ENCODE measurements around the gene FGD1.

FGD1 gene

GRCh38 chrX:54473993-54474859, 21.8 kb downstream of the FGD1 start:
- no peak for DNase-seq (ENCODE audit: low read depth in 2 of 2)

GRCh38 chrX:54470054-54470760, 25.8 kb downstream of the FGD1 start:
- DNase-seq (ENCODE audit: low read depth in 2 of 2) = no peak

GRCh38 chrX:54452920-54453319, 43.1 kb downstream of the FGD1 start:
- no peak for DNase-seq (ENCODE audit: low read depth in 2 of 2)

- DNase-seq (ENCODE audit: low read depth in 2 of 2) = no peak
Observed at GRCh38 chrX:54449929-54450328, 46.1 kb downstream of the FGD1 start.

GRCh38 chrX:54447461-54447860, 48.6 kb downstream of the FGD1 start:
- no peak for DNase-seq (ENCODE audit: low read depth in 2 of 2)

GRCh38 chrX:54446084-54446483, 50.0 kb downstream of the FGD1 start:
- no peak for DNase-seq (ENCODE audit: low read depth in 2 of 2)

- no peak for DNase-seq (ENCODE audit: low read depth in 2 of 2)
Observed at GRCh38 chrX:54444752-54445151, 51.3 kb downstream of the FGD1 start.

- no peak for DNase-seq (ENCODE audit: low read depth in 2 of 2)
Observed at GRCh38 chrX:54442790-54443189, 53.2 kb downstream of the FGD1 start.

- peak; percentile 44 to 60 for DNase-seq (ENCODE audit: low read depth in 2 of 2)
Observed at GRCh38 chrX:54439960-54440871, 55.8 kb downstream of the FGD1 start, which contains the start of gene TSR2. Gene TSR2, plus strand, starts transcription at chrX:54440404. Its CDS starts 18 bp downstream, at chrX:54440422.

- no peak for DNase-seq (ENCODE audit: low read depth in 2 of 2)
Observed at GRCh38 chrX:54435121-54435520, 60.9 kb downstream of the FGD1 start.

GRCh38 chrX:54430519-54430918, 65.5 kb downstream of the FGD1 start:
- DNase-seq (ENCODE audit: low read depth in 2 of 2) = no peak

GRCh38 chrX:54427837-54428424, 68.1 kb downstream of the FGD1 start:
- DNase-seq (ENCODE audit: low read depth in 2 of 2) = no peak

GRCh38 chrX:54423161-54423888, 72.7 kb downstream of the FGD1 start:
- DNase-seq (ENCODE audit: low read depth in 2 of 2) = no peak

GRCh38 chrX:54422168-54422567, 73.9 kb downstream of the FGD1 start:
- no peak for DNase-seq (ENCODE audit: low read depth in 2 of 2)

- no peak for DNase-seq (ENCODE audit: low read depth in 2 of 2)
Observed at GRCh38 chrX:54419559-54420302, 76.3 kb downstream of the FGD1 start.

GRCh38 chrX:54416965-54417364, 79.1 kb downstream of the FGD1 start:
- DNase-seq (ENCODE audit: low read depth in 2 of 2) = no peak

- no peak for DNase-seq (ENCODE audit: low read depth in 2 of 2)
Observed at GRCh38 chrX:54415534-54416350, 80.3 kb downstream of the FGD1 start.

GRCh38 chrX:54413753-54414152, 82.3 kb downstream of the FGD1 start:
- no peak for DNase-seq (ENCODE audit: low read depth in 2 of 2)

GRCh38 chrX:54411732-54412131, 84.3 kb downstream of the FGD1 start:
- no peak for DNase-seq (ENCODE audit: low read depth in 2 of 2)
